Stimulated activated CD4-positive, alpha-beta T cell treated with anti-CD3 and anti-CD28 coated beads, Interleukin-1b, Interleukin-23, amount 100 ng/mL, for 24 hours (primary cell): ENCODE measurements around the gene YTHDC2.

ENCODE experiments used
- DNase-seq, 4 experiments: peaks; one replicate each; pipeline ENCODE4 v3.0.0-alpha.2; 2020; ENCODE audit warnings: low read depth in 4 of 4, low spot score in 1 of 4

The YTHDC2 gene

GRCh38 chr5:113513384-113514288, at the start of gene YTHDC2:
Gene YTHDC2 (plus strand): TSS chr5:113513694. CDS start chr5:113513896, 202 bp downstream.
- peak; percentile 80 to 85 (median 82) for DNase-seq

- DNase-seq: no peak
Observed at GRCh38 chr5:113474100-113474728, 39.3 kb upstream of the YTHDC2 start.

- no peak for DNase-seq
Observed at GRCh38 chr5:113478691-113479090, 34.8 kb upstream of the YTHDC2 start.

- no peak for DNase-seq
Observed at GRCh38 chr5:113480243-113480642, 33.3 kb upstream of the YTHDC2 start.

- DNase-seq: no peak
Observed at GRCh38 chr5:113487416-113487780, 26.1 kb upstream of the YTHDC2 start.

- DNase-seq: peak in 2 of 4 experiments; percentile 26 to 29
Observed at GRCh38 chr5:113487781-113488644, 25.5 kb upstream of the YTHDC2 start, which contains the start of gene MCC. Gene MCC (minus strand): TSS chr5:113488453.

GRCh38 chr5:113488645-113489184, 24.8 kb upstream of the YTHDC2 start:
- DNase-seq: no peak

GRCh38 chr5:113489299-113489698, 24.2 kb upstream of the YTHDC2 start:
- DNase-seq: no peak

GRCh38 chr5:113490317-113490716, 23.2 kb upstream of the YTHDC2 start:
- DNase-seq: no peak

GRCh38 chr5:113491022-113491421, 22.5 kb upstream of the YTHDC2 start:
- DNase-seq: no peak

- DNase-seq: no peak
Observed at GRCh38 chr5:113493446-113493845, 20.0 kb upstream of the YTHDC2 start.

GRCh38 chr5:113495422-113495841, 18.1 kb upstream of the YTHDC2 start:
- DNase-seq: no peak

- no peak for DNase-seq
Observed at GRCh38 chr5:113502073-113502472, 11.4 kb upstream of the YTHDC2 start.

- no peak for DNase-seq
Observed at GRCh38 chr5:113503146-113503545, 10.3 kb upstream of the YTHDC2 start.

- DNase-seq: no peak
Observed at GRCh38 chr5:113505181-113505580, 8.3 kb upstream of the YTHDC2 start.

- no peak for DNase-seq
Observed at GRCh38 chr5:113507601-113508000, 5.9 kb upstream of the YTHDC2 start.

GRCh38 chr5:113508756-113509155, 4.7 kb upstream of the YTHDC2 start:
- no peak for DNase-seq

GRCh38 chr5:113510836-113511451, 2.5 kb upstream of the YTHDC2 start:
- DNase-seq: no peak

- DNase-seq: no peak
Observed at GRCh38 chr5:113512341-113512740, 1.2 kb upstream of the YTHDC2 start.

- no peak for DNase-seq
Observed at GRCh38 chr5:113514289-113514635, 768 bp downstream of the YTHDC2 start.

GRCh38 chr5:113518884-113519283, 5.4 kb downstream of the YTHDC2 start:
- no peak for DNase-seq
